GM12878 (cell line): ENCODE results near the gene CXADR.

ENCODE experiments used
- CEBPB ChIP-seq, 2 experiments: fragments of 150-350 bp in 1 of 2; IDR thresholded peaks; 2 replicates each; pipeline ENCODE4 v1.6.1; 2012 to 2014; ENCODE audit warnings: low read depth in 2 of 2, low read length in 2 of 2, borderline replicate concordance in 1 of 2, inconsistent platforms in 1 of 2
- ESRRA ChIP-seq: IDR thresholded peaks from 2 replicates; pipeline ENCODE4 v1.6.1; 2012; ENCODE audit warnings: mild to moderate bottlenecking, low read length, improper control_type of control experiment
- EZH2 ChIP-seq: IDR thresholded peaks from 2 replicates; pipeline ENCODE4 v1.6.1; 2012; ENCODE audit warnings: low read depth, mild to moderate bottlenecking, control low read depth, inconsistent platforms, low read length, borderline replicate concordance; ENCODE audit not compliant: control insufficient read depth
- MXI1 ChIP-seq: fragments of 150-350 bp; IDR thresholded peaks from 2 replicates; pipeline ENCODE4 v1.6.1; 2011; ENCODE audit warnings: low read depth, mild to moderate bottlenecking, inconsistent platforms, low read length, improper control_type of control experiment
- NBN ChIP-seq: fragments of 450-650 bp; IDR thresholded peaks from 2 replicates; pipeline ENCODE4 v1.6.1; 2016
- POLR2A ChIP-seq: IDR thresholded peaks from 2 replicates; pipeline ENCODE4 v1.6.1; 2011; ENCODE audit warnings: low read depth, mild to moderate bottlenecking, low read length
- RFX5 ChIP-seq: IDR thresholded peaks from 2 replicates; pipeline ENCODE4 v1.6.1; 2011; ENCODE audit warnings: low read depth, low read length, improper control_type of control experiment
- RUNX3 ChIP-seq: IDR thresholded peaks from 2 replicates; pipeline ENCODE4 v1.6.1; 2012; ENCODE audit warnings: low read length, inconsistent platforms
- ZNF24 ChIP-seq: fragments of 450-650 bp; IDR thresholded peaks from 2 replicates; pipeline ENCODE4 v1.6.1; 2017; ENCODE audit warnings: antibody characterized with exemption, mild to moderate bottlenecking
- TF ChIP-seq, protein P1 (sequence below): IDR thresholded peaks from 2 replicates; pipeline ENCODE4 v1.6.1; 2011; ENCODE audit warnings: low read depth, low read length, improper control_type of control experiment, borderline replicate concordance
- TF ChIP-seq, protein P2 (sequence below), 3 experiments: IDR thresholded peaks in 2 of 3; conservative IDR thresholded peaks in 1 of 3; 2 replicates each; pipeline ENCODE4 v1.5.1; 2011; ENCODE audit warnings: low read depth in 3 of 3, low read length in 3 of 3, mild to moderate bottlenecking in 3 of 3, control low read depth in 2 of 3, moderate library complexity in 2 of 3, inconsistent platforms in 1 of 3, mixed read lengths in 1 of 3; ENCODE audit not compliant: control insufficient read depth in 2 of 3, insufficient read depth in 1 of 3; ENCODE audit errors: extremely low read depth in 1 of 3
- TF ChIP-seq, protein P3 (sequence below): fragments of 450-650 bp; IDR thresholded peaks from 2 replicates; pipeline ENCODE4 v1.6.1; 2018; ENCODE audit warnings: mild to moderate bottlenecking, low read depth, moderate library complexity; ENCODE audit not compliant: partially characterized antibody

DNA sequence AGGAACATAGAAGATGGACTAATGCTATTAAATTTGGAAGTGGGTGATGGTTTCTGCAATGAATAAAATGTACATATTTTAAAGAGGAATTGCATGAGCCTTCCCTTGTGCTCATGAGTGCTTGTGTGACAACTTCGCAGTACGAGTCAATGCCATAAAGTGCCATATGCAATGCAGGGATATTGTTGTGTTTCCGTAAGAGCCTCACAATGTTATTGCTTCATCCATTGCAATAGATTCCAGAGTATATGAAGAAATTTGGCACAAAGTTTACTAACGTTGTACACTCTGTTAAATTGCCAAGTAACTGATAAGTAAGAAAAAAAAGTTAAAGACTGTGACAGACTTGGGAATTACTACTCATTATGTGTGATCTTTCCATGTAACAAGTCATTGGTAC, 77.6 kb downstream of the CXADR start:
- TF ChIP-seq, protein P1, sequence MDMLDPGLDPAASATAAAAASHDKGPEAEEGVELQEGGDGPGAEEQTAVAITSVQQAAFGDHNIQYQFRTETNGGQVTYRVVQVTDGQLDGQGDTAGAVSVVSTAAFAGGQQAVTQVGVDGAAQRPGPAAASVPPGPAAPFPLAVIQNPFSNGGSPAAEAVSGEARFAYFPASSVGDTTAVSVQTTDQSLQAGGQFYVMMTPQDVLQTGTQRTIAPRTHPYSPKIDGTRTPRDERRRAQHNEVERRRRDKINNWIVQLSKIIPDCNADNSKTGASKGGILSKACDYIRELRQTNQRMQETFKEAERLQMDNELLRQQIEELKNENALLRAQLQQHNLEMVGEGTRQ = no peak
- TF ChIP-seq, protein P2, sequence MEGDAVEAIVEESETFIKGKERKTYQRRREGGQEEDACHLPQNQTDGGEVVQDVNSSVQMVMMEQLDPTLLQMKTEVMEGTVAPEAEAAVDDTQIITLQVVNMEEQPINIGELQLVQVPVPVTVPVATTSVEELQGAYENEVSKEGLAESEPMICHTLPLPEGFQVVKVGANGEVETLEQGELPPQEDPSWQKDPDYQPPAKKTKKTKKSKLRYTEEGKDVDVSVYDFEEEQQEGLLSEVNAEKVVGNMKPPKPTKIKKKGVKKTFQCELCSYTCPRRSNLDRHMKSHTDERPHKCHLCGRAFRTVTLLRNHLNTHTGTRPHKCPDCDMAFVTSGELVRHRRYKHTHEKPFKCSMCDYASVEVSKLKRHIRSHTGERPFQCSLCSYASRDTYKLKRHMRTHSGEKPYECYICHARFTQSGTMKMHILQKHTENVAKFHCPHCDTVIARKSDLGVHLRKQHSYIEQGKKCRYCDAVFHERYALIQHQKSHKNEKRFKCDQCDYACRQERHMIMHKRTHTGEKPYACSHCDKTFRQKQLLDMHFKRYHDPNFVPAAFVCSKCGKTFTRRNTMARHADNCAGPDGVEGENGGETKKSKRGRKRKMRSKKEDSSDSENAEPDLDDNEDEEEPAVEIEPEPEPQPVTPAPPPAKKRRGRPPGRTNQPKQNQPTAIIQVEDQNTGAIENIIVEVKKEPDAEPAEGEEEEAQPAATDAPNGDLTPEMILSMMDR (IDR thresholded peaks at IDR 0.05 in 2 of 3, conservative IDR thresholded peaks at IDR 0.05 in 1 of 3; ENCODE audit: control insufficient read depth in 2 of 3, extremely low read depth in 1 of 3, insufficient read depth in 1 of 3, low read depth in 3 of 3, low read length in 3 of 3) = no peak
- TF ChIP-seq, protein P3, sequence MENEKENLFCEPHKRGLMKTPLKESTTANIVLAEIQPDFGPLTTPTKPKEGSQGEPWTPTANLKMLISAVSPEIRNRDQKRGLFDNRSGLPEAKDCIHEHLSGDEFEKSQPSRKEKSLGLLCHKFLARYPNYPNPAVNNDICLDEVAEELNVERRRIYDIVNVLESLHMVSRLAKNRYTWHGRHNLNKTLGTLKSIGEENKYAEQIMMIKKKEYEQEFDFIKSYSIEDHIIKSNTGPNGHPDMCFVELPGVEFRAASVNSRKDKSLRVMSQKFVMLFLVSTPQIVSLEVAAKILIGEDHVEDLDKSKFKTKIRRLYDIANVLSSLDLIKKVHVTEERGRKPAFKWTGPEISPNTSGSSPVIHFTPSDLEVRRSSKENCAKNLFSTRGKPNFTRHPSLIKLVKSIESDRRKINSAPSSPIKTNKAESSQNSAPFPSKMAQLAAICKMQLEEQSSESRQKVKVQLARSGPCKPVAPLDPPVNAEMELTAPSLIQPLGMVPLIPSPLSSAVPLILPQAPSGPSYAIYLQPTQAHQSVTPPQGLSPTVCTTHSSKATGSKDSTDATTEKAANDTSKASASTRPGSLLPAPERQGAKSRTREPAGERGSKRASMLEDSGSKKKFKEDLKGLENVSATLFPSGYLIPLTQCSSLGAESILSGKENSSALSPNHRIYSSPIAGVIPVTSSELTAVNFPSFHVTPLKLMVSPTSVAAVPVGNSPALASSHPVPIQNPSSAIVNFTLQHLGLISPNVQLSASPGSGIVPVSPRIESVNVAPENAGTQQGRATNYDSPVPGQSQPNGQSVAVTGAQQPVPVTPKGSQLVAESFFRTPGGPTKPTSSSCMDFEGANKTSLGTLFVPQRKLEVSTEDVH = no peak
- TF ChIP-seq ESRRA (no peak), NBN (no peak), RFX5 (no peak), ZNF24 (no peak), CEBPB (IDR thresholded peaks at IDR 0.05; ENCODE audit: borderline replicate concordance in 1 of 2, low read depth in 2 of 2, low read length in 2 of 2) (no peak), POLR2A (no peak), MXI1 (no peak), EZH2 (no peak), RUNX3 (no peak)
